ENCODE measurements around the gene CSNK2B.

CSNK2B gene

DNA sequence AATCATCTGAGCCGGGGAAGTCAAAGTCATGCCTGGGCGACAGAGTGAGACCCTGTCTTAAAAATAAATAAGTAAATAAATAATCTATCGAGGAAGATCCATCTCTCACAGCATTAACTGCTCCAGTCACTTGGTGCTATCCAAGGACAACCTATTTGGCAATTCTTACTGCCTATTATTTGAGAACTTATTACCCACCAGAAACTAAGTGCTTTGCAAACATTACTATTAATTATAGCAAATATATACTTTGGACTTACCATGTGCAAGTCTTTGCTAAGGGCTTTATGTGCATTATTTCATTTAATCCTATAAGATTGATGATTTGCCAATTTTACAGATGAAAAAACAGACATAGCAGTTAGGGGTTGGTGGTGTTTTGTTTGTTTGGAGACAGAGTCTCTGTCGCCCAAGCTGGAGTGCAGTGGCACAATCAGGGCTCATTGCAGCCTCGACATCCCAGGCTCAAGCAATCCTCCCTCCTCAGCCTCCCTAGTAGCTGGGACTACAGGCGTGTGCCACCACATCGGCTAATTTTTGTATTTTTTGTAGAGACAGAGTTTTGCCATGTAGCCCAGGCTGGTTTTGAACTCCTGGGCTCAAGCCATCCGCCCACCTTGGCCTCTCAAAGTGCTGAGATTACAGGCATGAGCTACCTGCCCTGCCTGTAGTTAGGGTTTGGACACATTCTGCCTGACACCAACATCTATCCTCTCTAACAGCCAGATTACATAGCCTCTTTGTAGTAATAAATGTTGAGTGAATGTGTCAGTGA lies 11.1 kb upstream of the CSNK2B start:
- in situ Hi-C loops (cut with HindIII; ENCODE audit: low sequenced_read_pairs) = no loop called here
- H3K4me3 ChIP-seq (ENCODE audit: low read depth, low read length) = no peak overlapping the region
- no peak for DNase-seq (ENCODE audit: low read depth)
- TF ChIP-seq, protein P1, sequence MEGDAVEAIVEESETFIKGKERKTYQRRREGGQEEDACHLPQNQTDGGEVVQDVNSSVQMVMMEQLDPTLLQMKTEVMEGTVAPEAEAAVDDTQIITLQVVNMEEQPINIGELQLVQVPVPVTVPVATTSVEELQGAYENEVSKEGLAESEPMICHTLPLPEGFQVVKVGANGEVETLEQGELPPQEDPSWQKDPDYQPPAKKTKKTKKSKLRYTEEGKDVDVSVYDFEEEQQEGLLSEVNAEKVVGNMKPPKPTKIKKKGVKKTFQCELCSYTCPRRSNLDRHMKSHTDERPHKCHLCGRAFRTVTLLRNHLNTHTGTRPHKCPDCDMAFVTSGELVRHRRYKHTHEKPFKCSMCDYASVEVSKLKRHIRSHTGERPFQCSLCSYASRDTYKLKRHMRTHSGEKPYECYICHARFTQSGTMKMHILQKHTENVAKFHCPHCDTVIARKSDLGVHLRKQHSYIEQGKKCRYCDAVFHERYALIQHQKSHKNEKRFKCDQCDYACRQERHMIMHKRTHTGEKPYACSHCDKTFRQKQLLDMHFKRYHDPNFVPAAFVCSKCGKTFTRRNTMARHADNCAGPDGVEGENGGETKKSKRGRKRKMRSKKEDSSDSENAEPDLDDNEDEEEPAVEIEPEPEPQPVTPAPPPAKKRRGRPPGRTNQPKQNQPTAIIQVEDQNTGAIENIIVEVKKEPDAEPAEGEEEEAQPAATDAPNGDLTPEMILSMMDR (IDR thresholded peaks at IDR 0.05; ENCODE audit: low read depth, low read length, missing control alignments) = no peak

DNA sequence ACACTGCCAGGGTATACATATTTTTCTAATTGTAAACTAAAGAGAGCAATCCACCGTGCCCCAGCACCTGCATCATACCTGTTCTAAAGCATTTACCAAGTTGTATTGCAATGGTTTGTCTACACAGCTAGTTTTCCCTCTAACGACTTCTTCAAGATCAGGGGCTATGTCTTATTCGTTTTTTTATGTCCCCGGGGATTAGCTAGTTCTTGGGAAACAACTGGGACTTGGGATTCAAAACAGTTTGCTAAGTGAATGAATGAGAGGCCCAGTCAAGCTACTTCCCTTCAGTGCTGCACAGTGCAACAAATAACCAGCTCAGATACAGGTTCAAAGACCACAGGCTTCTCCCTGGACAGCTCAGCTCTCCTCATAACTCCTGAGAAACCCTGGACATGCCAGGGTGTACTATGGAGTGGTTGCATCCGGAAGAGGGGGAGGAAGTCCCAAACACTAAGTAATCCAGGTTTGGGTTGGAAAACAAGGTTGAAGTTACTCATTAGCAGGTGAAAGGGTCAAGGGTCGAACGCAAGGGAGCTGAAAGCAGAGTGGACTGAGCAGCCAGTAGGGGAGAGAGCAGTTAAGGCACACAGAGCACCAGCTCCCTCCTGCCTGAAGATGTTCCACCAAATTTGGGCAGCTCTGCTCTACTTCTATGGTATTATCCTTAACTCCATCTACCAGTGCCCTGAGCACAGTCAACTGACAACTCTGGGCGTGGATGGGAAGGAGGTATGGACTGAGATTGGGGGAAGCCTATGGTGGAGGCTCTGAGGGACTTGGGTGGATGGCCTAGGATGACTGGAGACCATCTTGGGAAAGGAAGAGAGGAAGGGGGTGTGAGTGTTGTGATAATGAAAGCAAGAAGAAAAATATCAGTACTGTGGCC lies 10.3 kb upstream of the CSNK2B start, which contains the start of gene APOM:
Gene APOM, plus strand, starts transcription at position 546 of the 889 bp plus-strand sequence. Its CDS starts 73 bp downstream, at position 619.
- no peak within 1 kb of the TSS for H3K4me3 ChIP-seq (ENCODE audit: low read depth, low read length)
- no peak for DNase-seq (ENCODE audit: low read depth)
- TF ChIP-seq, protein P1 (IDR thresholded peaks at IDR 0.05; ENCODE audit: low read depth, low read length, missing control alignments) = no peak
- in situ Hi-C loops (cut with HindIII; ENCODE audit: low sequenced_read_pairs) = no loop called here

DNA sequence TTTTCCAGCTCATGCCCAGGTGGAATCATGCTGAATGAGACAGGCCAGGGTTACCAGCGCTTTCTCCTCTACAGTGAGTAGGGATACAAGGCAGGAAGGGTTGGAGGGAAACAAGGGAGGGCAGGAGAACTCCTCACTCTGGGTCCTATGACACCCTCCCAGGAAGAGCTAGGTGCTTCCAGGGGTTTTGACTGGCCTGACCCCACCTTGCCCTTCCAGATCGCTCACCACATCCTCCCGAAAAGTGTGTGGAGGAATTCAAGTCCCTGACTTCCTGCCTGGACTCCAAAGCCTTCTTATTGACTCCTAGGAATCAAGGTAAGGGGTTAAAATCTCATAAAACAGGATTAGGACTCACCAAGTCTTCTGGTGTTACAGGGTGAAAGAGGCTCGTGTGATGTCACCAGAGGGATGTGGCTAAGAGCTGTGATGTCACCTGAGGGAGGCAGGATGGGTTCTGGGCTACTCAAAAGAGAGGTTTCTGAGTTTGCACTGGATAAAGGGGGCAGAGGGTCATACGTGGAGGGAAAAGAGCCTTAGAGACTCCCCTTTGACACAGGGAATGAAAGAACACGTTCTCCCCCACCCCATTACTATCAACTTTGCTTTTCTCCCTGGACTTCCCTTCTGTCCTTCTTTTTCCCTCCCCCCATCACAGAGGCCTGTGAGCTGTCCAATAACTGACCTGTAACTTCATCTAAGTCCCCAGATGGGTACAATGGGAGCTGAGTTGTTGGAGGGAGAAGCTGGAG lies 8.3 kb upstream of the CSNK2B start:
- DNase-seq (ENCODE audit: low read depth) = no peak
- no peak overlapping the region for H3K4me3 ChIP-seq (ENCODE audit: low read depth, low read length)
- TF ChIP-seq, protein P1 (IDR thresholded peaks at IDR 0.05; ENCODE audit: low read depth, low read length, missing control alignments) = no peak
- in situ Hi-C loops (cut with HindIII; ENCODE audit: low sequenced_read_pairs) = no loop called here

DNA sequence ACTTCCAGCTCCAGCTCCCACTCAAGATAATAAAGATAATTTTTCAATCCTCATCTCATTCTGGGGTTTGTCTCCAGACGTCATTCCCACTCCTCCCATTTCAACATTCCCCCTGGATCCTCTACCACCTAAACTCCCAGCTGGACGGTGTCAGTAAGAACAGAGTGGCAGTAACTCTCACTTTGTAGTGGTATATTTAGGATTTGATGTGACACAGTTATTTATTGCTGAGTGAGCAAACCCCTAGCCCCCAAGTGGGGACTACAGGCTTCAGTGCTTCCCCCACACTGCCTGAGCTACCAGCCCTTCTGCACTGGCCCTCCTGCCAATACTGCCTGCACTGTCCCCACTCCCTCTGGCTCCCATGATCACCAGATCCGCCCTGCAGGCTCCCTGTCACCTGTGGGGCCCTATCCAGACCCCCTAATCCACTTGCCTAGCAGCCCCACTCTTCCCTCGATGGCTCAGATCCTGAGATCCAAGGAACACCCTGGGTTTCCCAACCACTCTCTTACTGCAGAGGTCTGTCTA lies 7.7 kb upstream of the CSNK2B start:
- H3K4me3 ChIP-seq (ENCODE audit: low read depth, low read length) = no peak overlapping the region
- in situ Hi-C loops (cut with HindIII; ENCODE audit: low sequenced_read_pairs) = no loop called here
- TF ChIP-seq, protein P1 (IDR thresholded peaks at IDR 0.05; ENCODE audit: low read depth, low read length, missing control alignments) = no peak
- no peak for DNase-seq (ENCODE audit: low read depth)

DNA sequence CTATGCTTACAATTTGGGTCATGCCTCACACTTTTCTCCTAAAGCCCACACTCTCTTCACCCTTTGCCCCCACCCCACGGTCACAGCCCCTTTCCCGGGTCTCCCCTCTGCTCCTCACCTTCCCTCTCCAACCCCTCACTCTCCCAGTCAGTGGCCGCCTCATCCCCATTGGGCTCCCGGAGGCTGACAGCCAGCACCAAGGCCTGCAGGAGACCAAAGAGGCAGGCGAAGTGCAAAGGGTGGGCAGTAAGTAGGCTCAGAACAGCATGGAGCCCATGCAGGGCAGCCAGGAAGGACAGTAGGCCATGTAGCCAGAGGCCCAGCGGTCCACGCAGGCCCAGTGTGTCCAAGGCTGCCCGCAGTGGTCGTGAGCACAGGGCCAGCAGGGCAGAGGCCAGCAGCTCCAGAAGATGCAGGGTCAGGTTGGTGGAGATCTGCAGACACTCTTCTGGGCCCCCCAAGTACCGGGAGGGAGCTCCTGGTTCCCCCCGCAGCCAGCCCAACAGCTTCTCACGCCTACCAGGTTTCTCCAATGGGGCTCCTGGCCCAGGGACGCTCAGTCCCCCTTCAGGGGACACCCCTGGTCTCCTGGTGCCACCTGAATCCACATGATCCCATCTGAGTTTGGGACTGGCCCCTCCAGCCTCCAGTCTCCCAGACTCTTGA lies 6.8 kb upstream of the CSNK2B start:
- peak overlapping the region; percentile 87 for H3K4me3 ChIP-seq (ENCODE audit: low read depth, low read length)
- TF ChIP-seq, protein P1 (IDR thresholded peaks at IDR 0.05; ENCODE audit: low read depth, low read length, missing control alignments) = no peak
- in situ Hi-C loops (cut with HindIII; ENCODE audit: low sequenced_read_pairs) = no loop called here
- no peak for DNase-seq (ENCODE audit: low read depth)
